ENCODE measurements around the gene LENEP. TPM values are rescaled to one million over a fixed set of nuclear protein-coding genes. Genes with fewer than 3 reads are reported as not detected.

Gene LENEP
- total RNA-seq, 8 experiments from 2014 or later = 0.38 to 3.4 (median 1.3) TPM; not detected in 1

DNA sequence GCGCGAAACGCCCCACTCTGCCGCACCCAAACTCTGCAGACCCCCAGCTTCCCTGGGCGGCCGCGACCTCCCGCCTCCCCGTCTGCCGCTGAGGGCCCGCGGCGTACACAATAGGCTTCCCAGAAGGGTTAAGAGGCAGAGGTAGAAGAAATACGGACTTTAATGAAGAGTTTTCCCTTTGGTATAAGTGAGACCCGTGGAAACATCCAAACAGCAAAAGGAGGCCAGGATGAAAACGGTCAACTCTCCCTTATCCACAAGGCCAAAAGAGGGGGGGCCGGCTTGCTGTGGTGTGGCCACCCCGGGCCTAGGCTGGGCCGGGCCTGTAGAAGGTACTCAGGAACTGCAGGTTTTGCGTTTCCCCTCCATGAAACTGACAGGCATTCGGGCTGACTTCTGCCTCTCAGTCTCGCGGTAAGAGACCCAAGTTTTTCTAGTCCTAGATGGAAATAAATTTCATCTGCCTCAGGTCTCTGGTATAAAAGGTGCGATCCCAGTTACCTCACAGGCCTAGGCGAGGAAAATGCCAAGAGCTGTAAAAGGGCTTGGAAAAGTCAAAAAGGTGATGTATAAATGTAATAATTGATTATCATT is 31.1 kb upstream of the LENEP start:
- H3K4me1 ChIP-seq (replicated peaks in 1 of 2) = peaks cover 8 to 19% of the 10 kb centered on the region in 2 donors

GRCh38 chr1:154962795-154963330 is 30.5 kb upstream of the LENEP start:
- Histone ChIP-seq H3K4me3 (peak overlapping the region in 4 of 5 donors; percentile 92 to 98 (median 94)), H3K4me1 (replicated peaks in 1 of 2) (peaks cover 8 to 19% of the 10 kb centered on the region in 2 donors), H3K27ac (no peak overlapping the region)
- 50 to 100% (median 71%) methylated on average over 1 to 2 of the region's 6 CpGs; no CpG with 5 or more reads in 6 of the 10 experiments for WGBS, 10 experiments
- in situ Hi-C loops (cut with MboI; ENCODE audit: low pct_unique_long_range_greater_than_20kb in 2 of 9, low sequenced_read_pairs in 9 of 9, unreplicated experiment in 9 of 9) = loop anchor here in 2 of 9 experiments (25.0 kb wide), 1 partner anchor 99 kb away; the partner anchor contains the start of genes ADAM15 (in 2 of the 2) and EFNA4 (in 2 of the 2)
- ATAC-seq (replicated peaks in 6 of 8) = no peak

More for the DNA sequence above, 31.1 kb upstream of the LENEP start:
- in situ Hi-C loops (cut with MboI; ENCODE audit: low pct_unique_long_range_greater_than_20kb in 2 of 9, low sequenced_read_pairs in 9 of 9, unreplicated experiment in 9 of 9) = loop anchor here in 2 of 9 experiments (25.0 kb wide), 1 partner anchor 100 kb away; the partner anchor contains the start of genes ADAM15 (in 2 of the 2) and EFNA4 (in 2 of the 2)
- Histone ChIP-seq H3K27ac (peak overlapping the region; percentile 100), H3K4me3 (peak overlapping the region; percentile 92 to 98 (median 93))
- WGBS, 10 experiments = 0 to 37% (median 12%) methylated on average over 1 to 16 of the region's 25 CpGs
- peak in 7 of 8 experiments; percentile 0 to 2 (median 1) for ATAC-seq (replicated peaks in 6 of 8)

GRCh38 chr1:154963643-154964042 is 29.7 kb upstream of the LENEP start:
- peaks cover 14 to 23% of the 10 kb centered on the region in 2 donors for H3K4me1 ChIP-seq (replicated peaks in 1 of 2)
- no peak for ATAC-seq (replicated peaks in 6 of 8)
- H3K4me3 ChIP-seq = no peak overlapping the region
- in situ Hi-C loops (cut with MboI; ENCODE audit: low pct_unique_long_range_greater_than_20kb in 2 of 9, low sequenced_read_pairs in 9 of 9, unreplicated experiment in 9 of 9) = loop anchor here in 2 of 9 experiments (25.0 kb wide), 1 partner anchor 99 kb away; the partner anchor contains the start of genes ADAM15 (in 2 of the 2) and EFNA4 (in 2 of the 2)
- no peak overlapping the region for H3K27ac ChIP-seq
- WGBS, 10 experiments = 83 to 100% (median 90%) methylated on average over 1 to 6 of the region's 8 CpGs; no CpG with 5 or more reads in 2 of the 10 experiments

DNA sequence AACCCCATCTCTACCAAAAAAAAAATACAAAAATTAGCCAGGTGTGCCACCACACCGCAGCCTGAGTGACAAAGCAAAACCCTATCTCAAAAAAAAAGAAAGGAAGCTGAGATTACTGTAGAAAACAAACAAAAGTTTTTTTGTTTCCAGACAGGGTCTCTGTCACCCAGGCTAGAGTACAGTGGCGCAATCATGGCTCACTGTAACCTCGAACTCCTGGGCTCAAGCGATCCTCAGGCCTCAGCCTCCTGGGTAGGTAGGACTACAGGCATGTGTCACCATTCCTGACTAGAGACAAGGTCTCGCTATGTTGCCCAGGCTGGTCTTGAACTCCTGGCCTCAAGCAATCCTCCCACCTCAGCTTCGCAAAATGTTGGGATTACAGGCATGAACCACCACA is 29.0 kb upstream of the LENEP start:
- WGBS, 10 experiments = 80 to 100% (median 97%) methylated on average over 1 to 6 of the region's 6 CpGs; no CpG with 5 or more reads in 2 of the 10 experiments
- ATAC-seq (replicated peaks in 6 of 8) = no peak
- H3K4me3 ChIP-seq = no peak overlapping the region
- H3K27ac ChIP-seq = no peak overlapping the region
- in situ Hi-C loops (cut with MboI; ENCODE audit: low pct_unique_long_range_greater_than_20kb in 2 of 9, low sequenced_read_pairs in 9 of 9, unreplicated experiment in 9 of 9) = loop anchor here in 2 of 9 experiments (25.0 kb wide), 1 partner anchor 98 kb away; the partner anchor contains the start of genes ADAM15 (in 2 of the 2) and EFNA4 (in 2 of the 2)
- H3K4me1 ChIP-seq (replicated peaks in 1 of 2) = peaks cover 21 to 30% of the 10 kb centered on the region in 2 donors

- Histone ChIP-seq H3K4me3 (no peak overlapping the region), H3K4me1 (replicated peaks in 1 of 2) (peaks cover 22 to 35% of the 10 kb centered on the region in 2 donors), H3K27ac (no peak overlapping the region)
- in situ Hi-C loops (cut with MboI; ENCODE audit: low pct_unique_long_range_greater_than_20kb in 2 of 9, low sequenced_read_pairs in 9 of 9, unreplicated experiment in 9 of 9) = loop anchor here in 2 of 9 experiments (25.0 kb wide), 1 partner anchor 96 kb away; the partner anchor contains the start of genes ADAM15 (in 2 of the 2) and EFNA4 (in 2 of the 2)
- ATAC-seq (replicated peaks in 6 of 8) = no peak
- 0 to 100% (median 88%) methylated on average over 1 to 4 of the region's 7 CpGs; no CpG with 5 or more reads in 7 of the 10 experiments for WGBS, 10 experiments
These were observed 27.3 kb upstream of the LENEP start for GRCh38 chr1:154966111-154966510.

DNA sequence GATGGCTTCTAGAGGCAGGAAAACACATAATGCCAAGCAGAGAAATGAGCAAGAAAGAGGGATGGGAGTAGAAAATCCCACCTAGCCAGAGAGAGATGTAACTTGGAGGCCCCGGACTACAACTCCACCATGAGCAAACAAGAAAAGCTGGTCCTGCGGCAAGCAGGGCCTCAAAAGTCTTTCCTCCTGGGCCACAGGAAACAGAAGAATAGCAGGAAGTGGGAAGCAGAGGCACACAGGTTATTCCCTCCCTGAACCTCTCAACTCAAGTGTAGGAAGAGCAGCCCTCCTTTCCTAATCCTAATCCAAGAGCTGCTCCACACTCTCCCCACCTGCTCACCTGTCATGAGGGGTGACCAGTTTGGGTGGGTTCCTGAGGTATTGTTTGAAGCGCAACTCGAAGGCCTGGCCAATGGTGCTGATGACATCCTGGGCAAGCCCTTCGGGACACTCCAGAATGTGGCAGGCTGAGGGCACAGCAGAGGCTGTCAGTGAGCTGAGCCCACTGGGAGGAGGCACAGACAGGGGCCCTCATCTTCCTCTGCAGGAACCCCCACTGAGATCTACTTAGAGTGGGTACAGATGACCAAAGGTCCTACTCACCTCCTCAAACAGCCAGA is 25.9 kb upstream of the LENEP start:
- 79 to 100% (median 100%) methylated on average over 2 to 5 of the region's 5 CpGs; no CpG with 5 or more reads in 5 of the 10 experiments for WGBS, 10 experiments
- ATAC-seq (replicated peaks in 6 of 8) = no peak
- Histone ChIP-seq H3K4me1 (replicated peaks in 1 of 2) (peaks cover 31 to 38% of the 10 kb centered on the region in 2 donors), H3K4me3 (no peak overlapping the region), H3K27ac (no peak overlapping the region)
- in situ Hi-C loops (cut with MboI; ENCODE audit: low pct_unique_long_range_greater_than_20kb in 2 of 9, low sequenced_read_pairs in 9 of 9, unreplicated experiment in 9 of 9) = loop anchor here in 2 of 9 experiments (25.0 kb wide), 1 partner anchor 95 kb away; the partner anchor contains the start of genes ADAM15 (in 2 of the 2) and EFNA4 (in 2 of the 2)

- Histone ChIP-seq H3K4me1 (replicated peaks in 1 of 2) (peaks cover 32 to 34% of the 10 kb centered on the region in 2 donors), H3K4me3 (peak overlapping the region; percentile 27 to 50 (median 45)), H3K27ac (peak overlapping the region in 1 of 2 donors; percentile 20)
- in situ Hi-C loops (cut with MboI; ENCODE audit: low pct_unique_long_range_greater_than_20kb in 2 of 9, low sequenced_read_pairs in 9 of 9, unreplicated experiment in 9 of 9) = loop anchor here in 2 of 9 experiments (25.0 kb wide), 1 partner anchor 94 kb away; the partner anchor contains the start of genes ADAM15 (in 2 of the 2) and EFNA4 (in 2 of the 2)
- 77% methylated on average over 2 of the region's 3 CpGs; no CpG with 5 or more reads in 9 of the 10 experiments for WGBS, 10 experiments
- no peak for ATAC-seq (replicated peaks in 6 of 8)
These were observed 24.7 kb upstream of the LENEP start for GRCh38 chr1:154968731-154969130.

GRCh38 chr1:154969246-154969645 is 24.1 kb upstream of the LENEP start:
- Histone ChIP-seq H3K4me3 (peak overlapping the region; percentile 27 to 50 (median 45)), H3K4me1 (replicated peaks in 1 of 2) (peaks cover 32 to 34% of the 10 kb centered on the region in 2 donors), H3K27ac (peak overlapping the region in 1 of 2 donors; percentile 20)
- ATAC-seq (replicated peaks in 6 of 8) = no peak
- in situ Hi-C loops (cut with MboI; ENCODE audit: low pct_unique_long_range_greater_than_20kb in 2 of 9, low sequenced_read_pairs in 9 of 9, unreplicated experiment in 9 of 9) = loop anchor here in 2 of 9 experiments (25.0 kb wide), 1 partner anchor 93 kb away; the partner anchor contains the start of genes ADAM15 (in 2 of the 2) and EFNA4 (in 2 of the 2)
- 0 to 40% (median 23%) methylated on average over 1 to 4 of the region's 5 CpGs; no CpG with 5 or more reads in 3 of the 10 experiments for WGBS, 10 experiments

- WGBS, 10 experiments = 0 to 8% (median 0%) methylated on average over 3 to 7 of the region's 22 CpGs; no CpG with 5 or more reads in 5 of the 10 experiments
- peak overlapping the region; percentile 27 to 50 (median 45) for H3K4me3 ChIP-seq
- H3K4me1 ChIP-seq (replicated peaks in 1 of 2) = peaks cover 32 to 34% of the 10 kb centered on the region in 2 donors
- H3K27ac ChIP-seq = peak overlapping the region; percentile 70 to 81
- in situ Hi-C loops (cut with MboI; ENCODE audit: low pct_unique_long_range_greater_than_20kb in 2 of 9, low sequenced_read_pairs in 9 of 9, unreplicated experiment in 9 of 9) = loop anchor here in 2 of 9 experiments (25.0 kb wide), 1 partner anchor 92 kb away; the partner anchor contains the start of genes ADAM15 (in 2 of the 2) and EFNA4 (in 2 of the 2)
- no peak for ATAC-seq (replicated peaks in 6 of 8)
These were observed 23.4 kb upstream of the LENEP start for GRCh38 chr1:154969860-154970452.

DNA sequence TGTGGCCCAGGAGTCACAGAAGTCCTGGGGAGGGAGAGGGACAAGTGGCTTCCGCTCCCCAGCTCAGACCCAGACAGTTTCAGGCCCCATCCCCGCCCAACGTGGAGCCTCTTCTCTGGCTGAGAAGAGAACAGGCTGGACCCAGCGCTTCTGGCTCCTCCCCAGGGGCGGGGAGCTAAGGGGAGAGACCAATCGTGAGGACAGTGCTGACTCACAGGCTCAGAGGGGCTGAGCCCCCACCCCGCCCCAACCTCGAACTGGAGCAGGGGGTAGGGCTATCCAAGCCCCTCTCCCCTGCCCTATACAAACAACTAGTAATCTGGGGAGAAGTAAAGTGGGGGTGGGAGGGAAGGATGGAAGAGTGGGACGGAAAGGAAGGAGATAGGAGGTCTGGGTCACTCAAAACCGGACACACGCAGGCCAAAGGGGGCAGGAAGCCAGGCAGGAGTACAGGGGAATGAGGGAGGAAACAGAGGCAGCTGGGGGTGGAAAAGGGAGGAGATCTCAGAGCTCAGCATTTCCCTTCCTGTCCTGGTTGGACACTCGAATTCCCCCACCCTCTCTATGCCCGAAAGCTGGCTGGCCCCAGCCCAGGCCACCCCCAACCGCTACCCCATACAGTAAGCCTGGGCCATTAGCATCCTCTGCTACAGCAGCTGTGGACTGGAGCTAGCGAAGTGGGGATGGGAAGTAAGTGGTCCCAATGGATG is 22.6 kb upstream of the LENEP start, which contains the start of gene SHC1:
Gene SHC1, minus strand, starts transcription at position 117 of the 710 bp plus-strand sequence. CDS start 221 bp downstream, outside the sequence.
- H3K4me3 ChIP-seq = peak within 1 kb of the TSS; percentile 27 to 50 (median 45)
- peak; percentile 35 to 73 (median 68) for ATAC-seq (replicated peaks in 6 of 8)
- 0 to 40% (median 8%) methylated on average over 1 to 7 of the region's 15 CpGs; no CpG with 5 or more reads in 7 of the 10 experiments for WGBS, 10 experiments
- peak within 1 kb of the TSS; percentile 70 to 81 for H3K27ac ChIP-seq
- in situ Hi-C loops (cut with MboI; ENCODE audit: low pct_unique_long_range_greater_than_20kb in 2 of 9, low sequenced_read_pairs in 9 of 9, unreplicated experiment in 9 of 9) = loop anchor here in 2 of 9 experiments (25.0 kb wide), 1 partner anchor 92 kb away; the partner anchor contains the start of genes ADAM15 (in 2 of the 2) and EFNA4 (in 2 of the 2)
- peaks cover 32 to 34% of the 10 kb centered on the region in 2 donors for H3K4me1 ChIP-seq (replicated peaks in 1 of 2)

- WGBS, 10 experiments = 0 to 82% (median 61%) methylated on average over 1 to 10 of the region's 10 CpGs; no CpG with 5 or more reads in 4 of the 10 experiments
- Histone ChIP-seq H3K27ac (peak overlapping the region; percentile 70 to 81), H3K4me3 (peak overlapping the region in 2 of 5 donors; percentile 48 to 50), H3K4me1 (replicated peaks in 1 of 2) (peaks cover 38 to 40% of the 10 kb centered on the region in 2 donors)
- in situ Hi-C loops (cut with MboI; ENCODE audit: low pct_unique_long_range_greater_than_20kb in 2 of 9, low sequenced_read_pairs in 9 of 9, unreplicated experiment in 9 of 9) = loop anchor here in 2 of 9 experiments (25.0 kb wide), 1 partner anchor 91 kb away; the partner anchor contains the start of genes ADAM15 (in 2 of the 2) and EFNA4 (in 2 of the 2)
- no peak for ATAC-seq (replicated peaks in 6 of 8)
These were observed 21.9 kb upstream of the LENEP start for GRCh38 chr1:154971341-154971998.
